Endothelial cell of umbilical vein (primary cell): ENCODE data around the gene ATXN2L. TPM values are rescaled to one million over a fixed set of nuclear protein-coding genes. Genes with fewer than 3 reads are reported as not detected.

Experiments
- BruUV-seq: library from RNA; stranded (reverse); fragments of 400-500 nt; replicated peaks from 2 replicates; lab custom pipeline; 2021; lab: Mats Ljungman, UMichigan
- CTCF ChIA-PET: fragments of 300-600, 350-600 bp; sonication (Branson Sonifier 250); formaldehyde crosslinking; loops from one replicate; lab custom pipeline; 2021; ENCODE audit warnings: antibody characterized with exemption, inconsistent platforms; lab: Charles Lee
- POLR2A ChIA-PET: fragments of 300-600, 350-600 bp; sonication (Branson Sonifier 250); formaldehyde crosslinking; loops from one replicate; lab custom pipeline; 2021; ENCODE audit warnings: antibody characterized with exemption, inconsistent platforms; lab: Charles Lee
- DNase-seq: peaks from one replicate; pipeline ENCODE4 v3.0.0-alpha.2; 2011; ENCODE audit warnings: low read depth, low spot score
- FAIRE-seq: peaks from 2 replicates; lab custom pipeline; 2011; peaks lifted over from hg19 to GRCh38; lab: Jason Lieb, UNC
- H2AFZ ChIP-seq: 2 replicates; pipeline ENCODE4 v1.6.0; 2012; ENCODE audit warnings: low read depth, low read length, control low read depth, inconsistent platforms
- H3K27ac ChIP-seq: 2 replicates; pipeline ENCODE4 v1.5.1; 2011; ENCODE audit warnings: low read depth, mild to moderate bottlenecking, control low read depth, low read length, moderate library complexity; ENCODE audit not compliant: insufficient read depth
- H3K27me3 ChIP-seq, 2 experiments: 2 replicates each; pipeline versions ENCODE4 v1.6.0 to v1.6.1; 2011; ENCODE audit warnings: low read length in 2 of 2, mixed read lengths in 1 of 2; ENCODE audit not compliant: control insufficient read depth in 2 of 2, insufficient read depth in 2 of 2
- H3K36me3 ChIP-seq, 2 experiments: 2 replicates in 1 of 2; 3 replicates in 1 of 2; pipeline ENCODE4 v1.5.1; 2011; ENCODE audit warnings: low read length in 2 of 2, mild to moderate bottlenecking in 1 of 2, moderate library complexity in 1 of 2; ENCODE audit not compliant: control insufficient read depth in 2 of 2, insufficient read depth in 2 of 2; ENCODE audit errors: extremely low read depth in 1 of 2
- H3K4me1 ChIP-seq: 3 replicates; pipeline ENCODE4 v1.5.1; 2011; ENCODE audit warnings: mild to moderate bottlenecking, low read length; ENCODE audit not compliant: control insufficient read depth, insufficient read depth; ENCODE audit errors: extremely low read depth
- H3K4me2 ChIP-seq: 2 replicates; pipeline ENCODE4 v1.6.1; 2011; ENCODE audit warnings: low read length, control low read depth, mixed read lengths; ENCODE audit not compliant: insufficient read depth
- H3K4me3 ChIP-seq, 3 experiments: fragments of 200-600 bp in 1 of 3; sonication (generic), shearing (Covaris generic) in 1 of 3; replicated peaks in 1 of 3; 2 replicates each; pipeline ENCODE4 v1.5.1; 2011 to 2016; ENCODE audit warnings: control low read depth in 3 of 3, low read length in 3 of 3, mild to moderate bottlenecking in 2 of 3, inconsistent platforms in 1 of 3, low read depth in 1 of 3, moderate library complexity in 1 of 3; ENCODE audit not compliant: insufficient read depth in 1 of 3
- H3K79me2 ChIP-seq: 2 replicates; pipeline ENCODE4 v1.6.0; 2012; ENCODE audit warnings: low read length, inconsistent platforms; ENCODE audit not compliant: control insufficient read depth, insufficient read depth
- H3K9ac ChIP-seq: replicated peaks from 2 replicates; pipeline ENCODE3; 2011; ENCODE audit warnings: low read length, control low read depth; ENCODE audit not compliant: insufficient read depth; ENCODE audit errors: extremely low read depth
- H3K9me1 ChIP-seq: replicated peaks from 3 replicates; pipeline ENCODE4 v1.6.0; 2011; ENCODE audit warnings: mild to moderate bottlenecking, low read length; ENCODE audit not compliant: control insufficient read depth, insufficient read depth; ENCODE audit errors: extremely low read depth
- H3K9me3 ChIP-seq: replicated peaks from 2 replicates; pipeline ENCODE4 v1.5.1; 2012; ENCODE audit warnings: low read length, inconsistent platforms; ENCODE audit not compliant: control insufficient read depth, insufficient read depth
- H4K20me1 ChIP-seq: replicated peaks from 2 replicates; pipeline ENCODE3; 2011; ENCODE audit warnings: mild to moderate bottlenecking, low read length; ENCODE audit not compliant: control insufficient read depth, insufficient read depth; ENCODE audit errors: extremely low read depth
- FOS ChIP-seq: IDR thresholded peaks from 2 replicates; pipeline ENCODE4 v1.6.1; 2011; ENCODE audit warnings: mild to moderate bottlenecking, low read length, moderate library complexity, borderline replicate concordance; ENCODE audit not compliant: insufficient read depth
- JUN ChIP-seq: IDR thresholded peaks from 2 replicates; pipeline ENCODE4 v1.6.1; 2011; ENCODE audit warnings: borderline replicate concordance, low read depth; ENCODE audit not compliant: insufficient read length, insufficient read depth
- dilution Hi-C: fragments of 300-500 bp; cut with MboI; formaldehyde crosslinking; loops from one replicate; pipeline ENCODE4 v1.15.0; 2019; ENCODE audit warnings: low sequenced_read_pairs; ENCODE audit not compliant: extremely low pct_ligation_motif_present
- intact Hi-C: fragments of 100-400 bp; cut with micrococcal nuclease; formaldehyde crosslinking; loops from one replicate; pipeline ENCODE4 v1.10.0; 2022
- polyA plus RNA-seq, 4 experiments: library from polyadenylated mRNA; depleted of rRNA in 3 of 4; stranded (reverse) in 3 of 4; unstranded in 1 of 4; fragments of >200 nt; gene quantifications; 2 replicates each; pipeline versions ENCODE4 v1.2.1 to v1.2.3, GENCODE V29; 2011 to 2012; ENCODE audit warnings: missing spikeins in 1 of 4
- total RNA-seq: library from RNA; stranded (reverse); gene quantifications from 2 replicates; pipeline ENCODE4 v1.2.3, GENCODE V29; 2021
- TF ChIP-seq, protein P1 (sequence below), 2 donors: IDR thresholded peaks; 1 replicate in 1 of 2; 2 replicates in 1 of 2; pipeline ENCODE4 v1.5.1; 2011; ENCODE audit warnings: low read length in 2 of 2, mild to moderate bottlenecking in 2 of 2, moderate library complexity in 2 of 2, control low read depth in 1 of 2, inconsistent platforms in 1 of 2, low read depth in 1 of 2; ENCODE audit not compliant: insufficient read depth in 1 of 2; ENCODE audit errors: extremely low read depth in 1 of 2

The ATXN2L gene
- total and polyA plus RNA-seq, 2 donors (not counting 3 experiments of a cell fraction or from before 2014, with no cell fraction given) = 59.0 to 208 TPM

DNA sequence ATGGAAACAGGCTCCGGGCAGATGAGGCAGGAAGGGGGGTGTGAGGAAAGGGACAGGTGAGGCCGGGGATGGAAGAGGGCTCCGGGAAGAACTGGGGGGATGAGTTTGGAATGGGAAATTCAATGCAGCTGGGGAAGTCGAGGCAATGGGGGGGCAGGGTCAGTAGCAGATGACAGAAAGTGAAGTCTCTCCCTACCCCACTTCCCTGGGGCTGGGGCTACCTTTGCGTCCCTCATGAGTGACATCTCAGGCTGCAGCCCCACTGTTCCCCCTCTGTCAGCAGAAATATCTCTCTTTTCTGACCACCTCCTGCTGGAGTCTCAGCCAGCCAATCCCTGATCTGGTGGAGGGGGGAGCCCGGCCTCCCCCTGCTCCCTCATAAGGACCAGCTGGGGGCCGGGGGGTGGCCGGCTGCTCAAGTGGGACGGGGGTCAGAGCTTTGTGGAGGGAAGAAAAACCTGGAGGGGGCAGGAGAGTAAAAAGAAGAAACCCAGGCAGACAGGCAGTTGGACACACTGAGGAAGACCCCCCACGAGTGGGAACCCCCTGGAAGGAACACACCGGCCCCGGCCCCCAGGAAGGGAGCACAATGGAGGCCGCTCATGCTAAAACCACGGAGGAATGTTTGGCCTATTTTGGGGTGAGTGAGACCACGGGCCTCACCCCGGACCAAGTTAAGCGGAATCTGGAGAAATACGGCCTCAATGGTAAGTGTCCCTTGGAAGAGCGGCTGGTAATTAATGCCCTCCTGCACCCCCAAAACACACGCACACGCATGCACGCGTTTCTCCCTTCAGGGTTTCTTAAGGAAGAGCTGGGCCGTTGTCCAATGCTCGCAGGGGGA, 55.5 kb downstream of the ATXN2L start, which contains the start of gene ATP2A1:
ATP2A1 (plus strand) TSS at position 406 of the 844 bp plus-strand sequence; CDS start at position 590, 184 bp downstream.
- peak within 1 kb of the TSS; percentile 59 for H3K9ac ChIP-seq
- ChIA-PET CTCF (interaction anchor here (2.5 kb wide), 1 partner anchor 67 kb away, joined by 16 read pairs; no protein-coding TSS in a partner anchor), POLR2A (no interaction called here)
- peaks cover 12% of the 10 kb centered on the region for H3K4me1 ChIP-seq
- H4K20me1 ChIP-seq = no peaks in the 10 kb centered on the region
- BruUV-seq = no TSS peak
- TF ChIP-seq, protein P1, sequence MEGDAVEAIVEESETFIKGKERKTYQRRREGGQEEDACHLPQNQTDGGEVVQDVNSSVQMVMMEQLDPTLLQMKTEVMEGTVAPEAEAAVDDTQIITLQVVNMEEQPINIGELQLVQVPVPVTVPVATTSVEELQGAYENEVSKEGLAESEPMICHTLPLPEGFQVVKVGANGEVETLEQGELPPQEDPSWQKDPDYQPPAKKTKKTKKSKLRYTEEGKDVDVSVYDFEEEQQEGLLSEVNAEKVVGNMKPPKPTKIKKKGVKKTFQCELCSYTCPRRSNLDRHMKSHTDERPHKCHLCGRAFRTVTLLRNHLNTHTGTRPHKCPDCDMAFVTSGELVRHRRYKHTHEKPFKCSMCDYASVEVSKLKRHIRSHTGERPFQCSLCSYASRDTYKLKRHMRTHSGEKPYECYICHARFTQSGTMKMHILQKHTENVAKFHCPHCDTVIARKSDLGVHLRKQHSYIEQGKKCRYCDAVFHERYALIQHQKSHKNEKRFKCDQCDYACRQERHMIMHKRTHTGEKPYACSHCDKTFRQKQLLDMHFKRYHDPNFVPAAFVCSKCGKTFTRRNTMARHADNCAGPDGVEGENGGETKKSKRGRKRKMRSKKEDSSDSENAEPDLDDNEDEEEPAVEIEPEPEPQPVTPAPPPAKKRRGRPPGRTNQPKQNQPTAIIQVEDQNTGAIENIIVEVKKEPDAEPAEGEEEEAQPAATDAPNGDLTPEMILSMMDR (IDR thresholded peaks at IDR 0.05; ENCODE audit: extremely low read depth in 1 of 2, insufficient read depth in 1 of 2, low read depth in 1 of 2, low read length in 2 of 2) = no peak
- TF ChIP-seq FOS (no peak), JUN (no peak)
- no peaks in the 10 kb centered on the region for H3K9me1 ChIP-seq
- H3K27ac ChIP-seq = no peak within 1 kb of the TSS
- FAIRE-seq = no peak
- H3K27me3 ChIP-seq = no peaks in the 10 kb centered on the region
- H2AFZ ChIP-seq = peak within 1 kb of the TSS; percentile 93
- H3K79me2 ChIP-seq = no peaks in the 10 kb centered on the region
- no peaks in the 10 kb centered on the region for H3K9me3 ChIP-seq
- peak within 1 kb of the TSS; percentile 45 to 82 (median 80) for H3K4me3 ChIP-seq
- H3K36me3 ChIP-seq = peaks cover 2 to 5% of the 10 kb centered on the region in 2 experiments
- intact Hi-C loops = no loop called here
- dilution Hi-C loops = no loop called here
- no peak for DNase-seq
- H3K4me2 ChIP-seq = peak within 1 kb of the TSS; percentile 80
